ENCODE data around the gene HSDL2. TPM values are rescaled to one million over a fixed set of nuclear protein-coding genes. Genes with fewer than 3 reads are reported as not detected.

HSDL2 gene
- total RNA-seq, 1 donor from 2014 or later: 15.2 TPM

DNA sequence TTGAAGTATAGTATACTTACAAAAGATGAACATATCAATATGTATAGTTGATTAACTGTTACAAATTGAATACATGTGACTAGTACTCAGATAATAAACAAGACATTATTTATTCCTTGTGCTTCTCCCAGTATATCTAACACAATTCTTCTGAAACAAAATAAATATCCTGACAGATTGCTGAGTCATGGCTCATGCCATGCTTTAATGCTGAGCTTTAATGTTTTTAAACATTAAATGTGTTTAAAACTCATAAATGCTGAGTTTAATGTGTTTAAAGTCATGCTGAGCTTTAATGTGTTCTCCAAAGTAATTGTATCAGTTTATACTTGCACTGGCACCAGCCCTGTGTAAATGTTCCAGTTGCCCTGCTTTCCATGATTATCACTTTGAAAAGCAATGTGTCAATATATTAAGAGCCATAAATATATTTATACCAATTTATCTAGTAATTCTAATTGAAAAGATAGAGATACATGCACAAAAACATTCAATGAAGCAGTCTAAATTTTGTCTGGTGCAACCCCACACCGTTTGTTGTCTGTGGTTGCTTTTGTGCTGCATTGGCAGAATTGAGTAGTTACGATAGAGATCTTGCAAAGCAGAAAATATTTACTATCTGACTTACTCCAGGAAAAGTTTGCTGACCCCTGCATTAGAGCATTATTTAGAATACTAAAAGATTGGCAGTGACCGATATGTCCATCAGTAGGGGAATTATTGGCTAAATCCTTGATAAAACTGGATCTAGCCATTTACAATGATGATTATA, 122.5 kb downstream of the HSDL2 start:
- no peak for TF ChIP-seq CTCF (IDR thresholded peaks at IDR 0.05; ENCODE audit: insufficient read depth, low read length, poor library complexity, severe bottlenecking)
- no peak overlapping the region for H3K4me3 ChIP-seq (ENCODE audit: low read depth, low read length)
- no peaks in the 10 kb centered on the region for H3K36me3 ChIP-seq (ENCODE audit: control insufficient read depth, insufficient read depth, low read length)
- no peaks in the 10 kb centered on the region for H3K27me3 ChIP-seq (ENCODE audit: control insufficient read depth, insufficient read depth, low read length)
- no peak for DNase-seq (ENCODE audit: low read depth)

DNA sequence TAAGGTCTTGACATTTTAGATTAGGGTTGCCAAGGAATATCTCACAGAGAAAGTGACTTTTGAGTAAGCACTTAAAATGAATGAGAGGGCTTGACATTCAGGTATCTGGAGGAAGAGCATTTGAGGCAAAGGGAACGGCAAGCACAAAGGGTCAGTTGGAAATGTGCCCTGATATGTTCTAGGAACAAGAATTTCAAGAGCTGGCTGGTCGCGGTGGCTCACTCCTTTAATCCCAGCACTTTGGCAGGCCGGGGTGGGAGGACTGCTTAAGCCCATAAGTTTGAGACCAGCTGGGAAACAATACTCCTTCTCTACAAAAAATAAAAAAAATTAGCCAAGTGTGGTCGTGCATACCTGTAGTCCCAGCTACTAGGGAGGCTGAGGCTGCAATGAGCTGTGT, 123.3 kb downstream of the HSDL2 start:
- Histone ChIP-seq H3K36me3 (ENCODE audit: control insufficient read depth, insufficient read depth, low read length) (no peaks in the 10 kb centered on the region), H3K4me3 (ENCODE audit: low read depth, low read length) (no peak overlapping the region), H3K27me3 (ENCODE audit: control insufficient read depth, insufficient read depth, low read length) (no peaks in the 10 kb centered on the region)
- TF ChIP-seq CTCF (IDR thresholded peaks at IDR 0.05; ENCODE audit: insufficient read depth, low read length, poor library complexity, severe bottlenecking): no peak
- no peak for DNase-seq (ENCODE audit: low read depth)

DNA sequence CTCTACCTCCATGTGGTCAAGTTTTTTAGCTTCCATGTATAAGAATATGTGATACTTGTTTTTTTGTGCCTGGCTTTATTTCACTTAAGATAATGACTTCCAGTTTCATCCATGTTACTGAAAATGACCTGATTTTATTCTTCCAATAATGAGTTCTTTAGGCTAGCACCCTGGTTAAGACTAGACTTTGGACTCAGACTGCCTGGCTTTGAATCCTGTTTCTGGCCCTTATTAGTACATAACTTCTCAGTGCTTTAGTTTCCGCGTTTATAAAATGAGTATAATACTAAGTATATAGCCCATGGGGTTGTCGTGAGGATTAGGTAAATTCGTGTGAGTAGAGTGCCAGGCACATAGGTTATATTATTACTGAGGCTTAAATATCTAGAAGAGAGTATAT, 125.2 kb downstream of the HSDL2 start:
- H3K4me3 ChIP-seq (ENCODE audit: low read depth, low read length): no peak overlapping the region
- no peak for TF ChIP-seq CTCF (IDR thresholded peaks at IDR 0.05; ENCODE audit: insufficient read depth, low read length, poor library complexity, severe bottlenecking)
- DNase-seq (ENCODE audit: low read depth): no peak
- no peaks in the 10 kb centered on the region for H3K36me3 ChIP-seq (ENCODE audit: control insufficient read depth, insufficient read depth, low read length)
- no peaks in the 10 kb centered on the region for H3K27me3 ChIP-seq (ENCODE audit: control insufficient read depth, insufficient read depth, low read length)

- no peaks in the 10 kb centered on the region for H3K27me3 ChIP-seq (ENCODE audit: control insufficient read depth, insufficient read depth, low read length)
- no peak for DNase-seq (ENCODE audit: low read depth)
- no peak overlapping the region for H3K4me3 ChIP-seq (ENCODE audit: low read depth, low read length)
- H3K36me3 ChIP-seq (ENCODE audit: control insufficient read depth, insufficient read depth, low read length): no peaks in the 10 kb centered on the region
- TF ChIP-seq CTCF (IDR thresholded peaks at IDR 0.05; ENCODE audit: insufficient read depth, low read length, poor library complexity, severe bottlenecking): no peak
Measured at GRCh38 chr9:112505607-112506006, 125.7 kb downstream of the HSDL2 start.

GRCh38 chr9:112506571-112506970, 126.7 kb downstream of the HSDL2 start:
- no peak for DNase-seq (ENCODE audit: low read depth)

More at GRCh38 chr9:112506571-112506970, 126.7 kb downstream of the HSDL2 start:
- Histone ChIP-seq H3K4me3 (ENCODE audit: low read depth, low read length) (no peak overlapping the region), H3K36me3 (ENCODE audit: control insufficient read depth, insufficient read depth, low read length) (no peaks in the 10 kb centered on the region), H3K27me3 (ENCODE audit: control insufficient read depth, insufficient read depth, low read length) (no peaks in the 10 kb centered on the region)
- no peak for TF ChIP-seq CTCF (IDR thresholded peaks at IDR 0.05; ENCODE audit: insufficient read depth, low read length, poor library complexity, severe bottlenecking)

Data from kidney epithelial cell (primary cell).